ENCODE measurements around the gene FAM151A. TPM values are rescaled to one million over a fixed set of nuclear protein-coding genes. Genes with fewer than 3 reads are reported as not detected.

The FAM151A gene
- polyA plus RNA-seq, 1 donor (not counting 4 experiments of a cell fraction or from before 2014, with no cell fraction given), result 0.07 TPM

- Histone ChIP-seq H3K27me3 (ENCODE audit: control insufficient read depth, extremely low read depth, insufficient read depth, low read length) (no peaks in the 10 kb centered on the region), H2AFZ (ENCODE audit: control insufficient read depth, low read length) (no peak overlapping the region), H3K79me2 (ENCODE audit: control insufficient read depth, insufficient read depth, low read length) (no peaks in the 10 kb centered on the region), H3K4me1 (ENCODE audit: control insufficient read depth, extremely low read depth, insufficient read depth, low read length) (peaks cover 13% of the 10 kb centered on the region), H3K36me3 (ENCODE audit: control insufficient read depth in 2 of 2, extremely low read depth in 1 of 2, insufficient read depth in 2 of 2, low read length in 2 of 2) (no peaks in the 10 kb centered on the region), H4K20me1 (ENCODE audit: control insufficient read depth, extremely low read depth, insufficient read depth, low read length) (no peaks in the 10 kb centered on the region), H3K9me1 (ENCODE audit: control insufficient read depth, extremely low read depth, insufficient read depth, low read length) (peaks cover 2% of the 10 kb centered on the region), H3K4me2 (ENCODE audit: control insufficient read depth, extremely low read depth, insufficient read depth, low read depth, low read length) (no peak overlapping the region), H3K27ac (ENCODE audit: control insufficient read depth, insufficient read depth, low read length) (no peak overlapping the region), H3K4me3 (ENCODE audit: control insufficient read depth in 2 of 3, extremely low read depth in 1 of 3, insufficient read depth in 2 of 3, low read depth in 1 of 3, low read length in 3 of 3) (no peak overlapping the region), H3K9me3 (ENCODE audit: control insufficient read depth, low read depth, low read length) (no peaks in the 10 kb centered on the region), H3K9ac (ENCODE audit: control insufficient read depth, extremely low read depth, insufficient read depth, low read length) (no peak overlapping the region)
- DNase-seq (ENCODE audit: low read depth, low spot score), result no peak
- no peak for FAIRE-seq
- dilution Hi-C loops (cut with MboI; ENCODE audit: extremely low pct_ligation_motif_present, low sequenced_read_pairs), result no loop called here
- no peak for TF ChIP-seq EZH2 (IDR thresholded peaks at IDR 0.05; ENCODE audit: low read length)
- TF ChIP-seq CTCF (optimal IDR thresholded peaks at IDR 0.05 in 1 of 3, IDR thresholded peaks at IDR 0.05 in 1 of 3, conservative IDR thresholded peaks at IDR 0.05 in 1 of 3; ENCODE audit: extremely low read depth in 1 of 3, insufficient read depth in 2 of 3, low read length in 3 of 3), result no peak
Observed at GRCh38 chr1:54585181-54586066, 37.9 kb downstream of the FAM151A start.

- no peak overlapping the region for H3K4me3 ChIP-seq (ENCODE audit: control insufficient read depth in 2 of 3, extremely low read depth in 1 of 3, insufficient read depth in 2 of 3, low read depth in 1 of 3, low read length in 3 of 3)
- H3K4me2 ChIP-seq (ENCODE audit: control insufficient read depth, extremely low read depth, insufficient read depth, low read depth, low read length), result no peak overlapping the region
- no peaks in the 10 kb centered on the region for H4K20me1 ChIP-seq (ENCODE audit: control insufficient read depth, extremely low read depth, insufficient read depth, low read length)
- no peaks in the 10 kb centered on the region for H3K9me3 ChIP-seq (ENCODE audit: control insufficient read depth, low read depth, low read length)
- no peak for DNase-seq (ENCODE audit: low read depth, low spot score)
- FAIRE-seq, result no peak
- H3K79me2 ChIP-seq (ENCODE audit: control insufficient read depth, insufficient read depth, low read length), result no peaks in the 10 kb centered on the region
- H3K4me1 ChIP-seq (ENCODE audit: control insufficient read depth, extremely low read depth, insufficient read depth, low read length), result peaks cover 13% of the 10 kb centered on the region
- no peak overlapping the region for H3K27ac ChIP-seq (ENCODE audit: control insufficient read depth, insufficient read depth, low read length)
- no peak overlapping the region for H3K9ac ChIP-seq (ENCODE audit: control insufficient read depth, extremely low read depth, insufficient read depth, low read length)
- H3K36me3 ChIP-seq (ENCODE audit: control insufficient read depth in 2 of 2, extremely low read depth in 1 of 2, insufficient read depth in 2 of 2, low read length in 2 of 2), result no peaks in the 10 kb centered on the region
- dilution Hi-C loops (cut with MboI; ENCODE audit: extremely low pct_ligation_motif_present, low sequenced_read_pairs), result no loop called here
- peaks cover 2% of the 10 kb centered on the region for H3K9me1 ChIP-seq (ENCODE audit: control insufficient read depth, extremely low read depth, insufficient read depth, low read length)
- no peak overlapping the region for H2AFZ ChIP-seq (ENCODE audit: control insufficient read depth, low read length)
- TF ChIP-seq EZH2 (IDR thresholded peaks at IDR 0.05; ENCODE audit: low read length), result no peak
- TF ChIP-seq CTCF (optimal IDR thresholded peaks at IDR 0.05 in 1 of 3, IDR thresholded peaks at IDR 0.05 in 1 of 3, conservative IDR thresholded peaks at IDR 0.05 in 1 of 3; ENCODE audit: extremely low read depth in 1 of 3, insufficient read depth in 2 of 3, low read length in 3 of 3), result no peak
- no peaks in the 10 kb centered on the region for H3K27me3 ChIP-seq (ENCODE audit: control insufficient read depth, extremely low read depth, insufficient read depth, low read length)
Observed at GRCh38 chr1:54584575-54584974, 38.8 kb downstream of the FAM151A start.

Measured in keratinocyte (primary cell).